Measurements from ENCODE around the gene CELF5.

DNA sequence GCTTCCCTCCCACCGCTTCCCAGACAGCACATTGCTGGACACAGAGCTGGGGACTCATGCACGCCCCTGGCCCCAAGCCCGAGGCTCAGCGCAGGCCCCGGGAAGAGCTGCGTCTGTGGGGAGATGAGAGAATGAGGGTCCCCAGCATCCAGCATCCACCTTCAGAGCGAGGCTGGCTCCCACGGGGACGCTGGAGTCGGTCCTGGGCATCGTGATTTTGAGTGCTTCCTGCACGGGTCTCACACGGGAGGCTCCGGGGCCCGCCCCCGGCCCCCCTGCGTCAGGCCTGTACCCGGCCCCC, 34.0 kb upstream of the CELF5 start:
- TF ChIP-seq POLR2AphosphoS5 (IDR thresholded peaks at IDR 0.05; ENCODE audit: low read depth), result no peak
- TF ChIP-seq, protein P1, sequence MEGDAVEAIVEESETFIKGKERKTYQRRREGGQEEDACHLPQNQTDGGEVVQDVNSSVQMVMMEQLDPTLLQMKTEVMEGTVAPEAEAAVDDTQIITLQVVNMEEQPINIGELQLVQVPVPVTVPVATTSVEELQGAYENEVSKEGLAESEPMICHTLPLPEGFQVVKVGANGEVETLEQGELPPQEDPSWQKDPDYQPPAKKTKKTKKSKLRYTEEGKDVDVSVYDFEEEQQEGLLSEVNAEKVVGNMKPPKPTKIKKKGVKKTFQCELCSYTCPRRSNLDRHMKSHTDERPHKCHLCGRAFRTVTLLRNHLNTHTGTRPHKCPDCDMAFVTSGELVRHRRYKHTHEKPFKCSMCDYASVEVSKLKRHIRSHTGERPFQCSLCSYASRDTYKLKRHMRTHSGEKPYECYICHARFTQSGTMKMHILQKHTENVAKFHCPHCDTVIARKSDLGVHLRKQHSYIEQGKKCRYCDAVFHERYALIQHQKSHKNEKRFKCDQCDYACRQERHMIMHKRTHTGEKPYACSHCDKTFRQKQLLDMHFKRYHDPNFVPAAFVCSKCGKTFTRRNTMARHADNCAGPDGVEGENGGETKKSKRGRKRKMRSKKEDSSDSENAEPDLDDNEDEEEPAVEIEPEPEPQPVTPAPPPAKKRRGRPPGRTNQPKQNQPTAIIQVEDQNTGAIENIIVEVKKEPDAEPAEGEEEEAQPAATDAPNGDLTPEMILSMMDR (conservative IDR thresholded peaks at IDR 0.05; ENCODE audit: low read depth in 2 of 2), result no peak
- no peak for TF ChIP-seq JUNB (IDR thresholded peaks at IDR 0.05; ENCODE audit: unreplicated experiment)
- no peak for TF ChIP-seq EZH2 (IDR thresholded peaks at IDR 0.05; ENCODE audit: low read depth, unreplicated experiment)
- TF ChIP-seq EZH2phosphoT487 (IDR thresholded peaks at IDR 0.05; ENCODE audit: unreplicated experiment), result no peak
- TF ChIP-seq, protein P2, sequence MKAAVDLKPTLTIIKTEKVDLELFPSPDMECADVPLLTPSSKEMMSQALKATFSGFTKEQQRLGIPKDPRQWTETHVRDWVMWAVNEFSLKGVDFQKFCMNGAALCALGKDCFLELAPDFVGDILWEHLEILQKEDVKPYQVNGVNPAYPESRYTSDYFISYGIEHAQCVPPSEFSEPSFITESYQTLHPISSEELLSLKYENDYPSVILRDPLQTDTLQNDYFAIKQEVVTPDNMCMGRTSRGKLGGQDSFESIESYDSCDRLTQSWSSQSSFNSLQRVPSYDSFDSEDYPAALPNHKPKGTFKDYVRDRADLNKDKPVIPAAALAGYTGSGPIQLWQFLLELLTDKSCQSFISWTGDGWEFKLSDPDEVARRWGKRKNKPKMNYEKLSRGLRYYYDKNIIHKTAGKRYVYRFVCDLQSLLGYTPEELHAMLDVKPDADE (IDR thresholded peaks at IDR 0.05), result no peak
- TF ChIP-seq, protein P3, sequence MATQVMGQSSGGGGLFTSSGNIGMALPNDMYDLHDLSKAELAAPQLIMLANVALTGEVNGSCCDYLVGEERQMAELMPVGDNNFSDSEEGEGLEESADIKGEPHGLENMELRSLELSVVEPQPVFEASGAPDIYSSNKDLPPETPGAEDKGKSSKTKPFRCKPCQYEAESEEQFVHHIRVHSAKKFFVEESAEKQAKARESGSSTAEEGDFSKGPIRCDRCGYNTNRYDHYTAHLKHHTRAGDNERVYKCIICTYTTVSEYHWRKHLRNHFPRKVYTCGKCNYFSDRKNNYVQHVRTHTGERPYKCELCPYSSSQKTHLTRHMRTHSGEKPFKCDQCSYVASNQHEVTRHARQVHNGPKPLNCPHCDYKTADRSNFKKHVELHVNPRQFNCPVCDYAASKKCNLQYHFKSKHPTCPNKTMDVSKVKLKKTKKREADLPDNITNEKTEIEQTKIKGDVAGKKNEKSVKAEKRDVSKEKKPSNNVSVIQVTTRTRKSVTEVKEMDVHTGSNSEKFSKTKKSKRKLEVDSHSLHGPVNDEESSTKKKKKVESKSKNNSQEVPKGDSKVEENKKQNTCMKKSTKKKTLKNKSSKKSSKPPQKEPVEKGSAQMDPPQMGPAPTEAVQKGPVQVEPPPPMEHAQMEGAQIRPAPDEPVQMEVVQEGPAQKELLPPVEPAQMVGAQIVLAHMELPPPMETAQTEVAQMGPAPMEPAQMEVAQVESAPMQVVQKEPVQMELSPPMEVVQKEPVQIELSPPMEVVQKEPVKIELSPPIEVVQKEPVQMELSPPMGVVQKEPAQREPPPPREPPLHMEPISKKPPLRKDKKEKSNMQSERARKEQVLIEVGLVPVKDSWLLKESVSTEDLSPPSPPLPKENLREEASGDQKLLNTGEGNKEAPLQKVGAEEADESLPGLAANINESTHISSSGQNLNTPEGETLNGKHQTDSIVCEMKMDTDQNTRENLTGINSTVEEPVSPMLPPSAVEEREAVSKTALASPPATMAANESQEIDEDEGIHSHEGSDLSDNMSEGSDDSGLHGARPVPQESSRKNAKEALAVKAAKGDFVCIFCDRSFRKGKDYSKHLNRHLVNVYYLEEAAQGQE (IDR thresholded peaks at IDR 0.05; ENCODE audit: unreplicated experiment), result no peak
- TF ChIP-seq, protein P4, sequence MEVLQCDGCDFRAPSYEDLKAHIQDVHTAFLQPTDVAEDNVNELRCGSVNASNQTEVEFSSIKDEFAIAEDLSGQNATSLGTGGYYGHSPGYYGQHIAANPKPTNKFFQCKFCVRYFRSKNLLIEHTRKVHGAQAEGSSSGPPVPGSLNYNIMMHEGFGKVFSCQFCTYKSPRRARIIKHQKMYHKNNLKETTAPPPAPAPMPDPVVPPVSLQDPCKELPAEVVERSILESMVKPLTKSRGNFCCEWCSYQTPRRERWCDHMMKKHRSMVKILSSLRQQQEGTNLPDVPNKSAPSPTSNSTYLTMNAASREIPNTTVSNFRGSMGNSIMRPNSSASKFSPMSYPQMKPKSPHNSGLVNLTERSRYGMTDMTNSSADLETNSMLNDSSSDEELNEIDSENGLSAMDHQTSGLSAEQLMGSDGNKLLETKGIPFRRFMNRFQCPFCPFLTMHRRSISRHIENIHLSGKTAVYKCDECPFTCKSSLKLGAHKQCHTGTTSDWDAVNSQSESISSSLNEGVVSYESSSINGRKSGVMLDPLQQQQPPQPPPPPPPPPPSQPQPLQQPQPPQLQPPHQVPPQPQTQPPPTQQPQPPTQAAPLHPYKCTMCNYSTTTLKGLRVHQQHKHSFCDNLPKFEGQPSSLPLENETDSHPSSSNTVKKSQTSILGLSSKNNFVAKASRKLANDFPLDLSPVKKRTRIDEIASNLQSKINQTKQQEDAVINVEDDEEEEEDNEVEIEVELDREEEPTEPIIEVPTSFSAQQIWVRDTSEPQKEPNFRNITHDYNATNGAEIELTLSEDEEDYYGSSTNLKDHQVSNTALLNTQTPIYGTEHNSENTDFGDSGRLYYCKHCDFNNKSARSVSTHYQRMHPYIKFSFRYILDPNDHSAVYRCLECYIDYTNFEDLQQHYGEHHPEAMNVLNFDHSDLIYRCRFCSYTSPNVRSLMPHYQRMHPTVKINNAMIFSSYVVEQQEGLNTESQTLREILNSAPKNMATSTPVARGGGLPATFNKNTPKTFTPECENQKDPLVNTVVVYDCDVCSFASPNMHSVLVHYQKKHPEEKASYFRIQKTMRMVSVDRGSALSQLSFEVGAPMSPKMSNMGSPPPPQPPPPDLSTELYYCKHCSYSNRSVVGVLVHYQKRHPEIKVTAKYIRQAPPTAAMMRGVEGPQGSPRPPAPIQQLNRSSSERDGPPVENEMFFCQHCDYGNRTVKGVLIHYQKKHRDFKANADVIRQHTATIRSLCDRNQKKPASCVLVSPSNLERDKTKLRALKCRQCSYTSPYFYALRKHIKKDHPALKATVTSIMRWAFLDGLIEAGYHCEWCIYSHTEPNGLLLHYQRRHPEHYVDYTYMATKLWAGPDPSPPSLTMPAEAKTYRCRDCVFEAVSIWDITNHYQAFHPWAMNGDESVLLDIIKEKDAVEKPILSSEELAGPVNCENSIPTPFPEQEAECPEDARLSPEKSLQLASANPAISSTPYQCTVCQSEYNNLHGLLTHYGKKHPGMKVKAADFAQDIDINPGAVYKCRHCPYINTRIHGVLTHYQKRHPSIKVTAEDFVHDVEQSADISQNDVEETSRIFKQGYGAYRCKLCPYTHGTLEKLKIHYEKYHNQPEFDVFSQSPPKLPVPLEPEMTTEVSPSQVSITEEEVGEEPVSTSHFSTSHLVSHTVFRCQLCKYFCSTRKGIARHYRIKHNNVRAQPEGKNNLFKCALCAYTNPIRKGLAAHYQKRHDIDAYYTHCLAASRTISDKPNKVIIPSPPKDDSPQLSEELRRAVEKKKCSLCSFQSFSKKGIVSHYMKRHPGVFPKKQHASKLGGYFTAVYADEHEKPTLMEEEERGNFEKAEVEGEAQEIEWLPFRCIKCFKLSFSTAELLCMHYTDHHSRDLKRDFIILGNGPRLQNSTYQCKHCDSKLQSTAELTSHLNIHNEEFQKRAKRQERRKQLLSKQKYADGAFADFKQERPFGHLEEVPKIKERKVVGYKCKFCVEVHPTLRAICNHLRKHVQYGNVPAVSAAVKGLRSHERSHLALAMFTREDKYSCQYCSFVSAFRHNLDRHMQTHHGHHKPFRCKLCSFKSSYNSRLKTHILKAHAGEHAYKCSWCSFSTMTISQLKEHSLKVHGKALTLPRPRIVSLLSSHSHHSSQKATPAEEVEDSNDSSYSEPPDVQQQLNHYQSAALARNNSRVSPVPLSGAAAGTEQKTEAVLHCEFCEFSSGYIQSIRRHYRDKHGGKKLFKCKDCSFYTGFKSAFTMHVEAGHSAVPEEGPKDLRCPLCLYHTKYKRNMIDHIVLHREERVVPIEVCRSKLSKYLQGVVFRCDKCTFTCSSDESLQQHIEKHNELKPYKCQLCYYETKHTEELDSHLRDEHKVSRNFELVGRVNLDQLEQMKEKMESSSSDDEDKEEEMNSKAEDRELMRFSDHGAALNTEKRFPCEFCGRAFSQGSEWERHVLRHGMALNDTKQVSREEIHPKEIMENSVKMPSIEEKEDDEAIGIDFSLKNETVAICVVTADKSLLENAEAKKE (CRISPR knock-in tag; IDR thresholded peaks at IDR 0.05), result no peak
- no peak for TF ChIP-seq NANOG (IDR thresholded peaks at IDR 0.05; ENCODE audit: borderline replicate concordance)

Measured in GM23338 (cell line).